Measurements from ENCODE around the gene SSC5D. TPM values are rescaled to one million over a fixed set of nuclear protein-coding genes. Genes with fewer than 3 reads are reported as not detected.

Gene SSC5D
- total and polyA plus RNA-seq, 2 donors (not counting 1 experiment from before 2014, with no cell fraction given), result 3.0 to 19.7 TPM

GRCh38 chr19:55479451-55480230 is 8.6 kb upstream of the SSC5D start:
- no peak for DNase-seq (ENCODE audit: low read depth in 2 of 2)
- no peak for TF ChIP-seq EZH2 (IDR thresholded peaks at IDR 0.05; ENCODE audit: low read length, missing control alignments)
- TF ChIP-seq CTCF (conservative IDR thresholded peaks at IDR 0.05 in 1 of 2, IDR thresholded peaks at IDR 0.05 in 1 of 2; ENCODE audit: low read depth in 1 of 2, low read length in 2 of 2), result no peak
- H2AFZ ChIP-seq (ENCODE audit: low read length), result no peak overlapping the region
- H3K27ac ChIP-seq (ENCODE audit: insufficient read depth, low read length), result no peak overlapping the region
- no peaks in the 10 kb centered on the region for H3K27me3 ChIP-seq (ENCODE audit: control insufficient read depth, insufficient read depth, low read length)
- H3K79me2 ChIP-seq (ENCODE audit: control insufficient read depth, insufficient read depth, low read length), result peaks cover 20% of the 10 kb centered on the region
- H3K9ac ChIP-seq (ENCODE audit: insufficient read depth, low read length), result no peak overlapping the region
- no peak overlapping the region for H3K4me2 ChIP-seq (ENCODE audit: extremely low read depth, insufficient read depth, low read length)
- peaks cover 6% of the 10 kb centered on the region for H3K4me1 ChIP-seq (ENCODE audit: control insufficient read depth, extremely low read depth, insufficient read depth, low read length)
- H3K9me3 ChIP-seq (ENCODE audit: control insufficient read depth, insufficient read depth, low read depth, low read length), result no peaks in the 10 kb centered on the region
- H3K36me3 ChIP-seq (ENCODE audit: control insufficient read depth, insufficient read depth, low read length), result peaks cover 13% of the 10 kb centered on the region
- no peaks in the 10 kb centered on the region for H4K20me1 ChIP-seq (ENCODE audit: control insufficient read depth, extremely low read depth, insufficient read depth, low read length)
- H3K4me3 ChIP-seq (replicated peaks in 1 of 4; ENCODE audit: control extremely low read depth in 1 of 4, insufficient read depth in 1 of 4, low read depth in 3 of 4, low read length in 4 of 4), result no peak overlapping the region

- H3K9ac ChIP-seq (ENCODE audit: insufficient read depth, low read length), result no peak overlapping the region
- H2AFZ ChIP-seq (ENCODE audit: low read length), result no peak overlapping the region
- TF ChIP-seq CTCF (conservative IDR thresholded peaks at IDR 0.05 in 1 of 2, IDR thresholded peaks at IDR 0.05 in 1 of 2; ENCODE audit: low read depth in 1 of 2, low read length in 2 of 2) (no peak), EZH2 (IDR thresholded peaks at IDR 0.05; ENCODE audit: low read length, missing control alignments) (no peak)
These were observed 7.0 kb upstream of the SSC5D start for GRCh38 chr19:55481148-55481793.

GRCh38 chr19:55481794-55482155 is 6.5 kb upstream of the SSC5D start:
- peaks cover 28% of the 10 kb centered on the region for H3K79me2 ChIP-seq (ENCODE audit: control insufficient read depth, insufficient read depth, low read length)
- H3K4me3 ChIP-seq (replicated peaks in 1 of 4; ENCODE audit: control extremely low read depth in 1 of 4, insufficient read depth in 1 of 4, low read depth in 3 of 4, low read length in 4 of 4), result no peak overlapping the region
- no peak overlapping the region for H3K4me2 ChIP-seq (ENCODE audit: extremely low read depth, insufficient read depth, low read length)
- no peak for DNase-seq (ENCODE audit: low read depth in 2 of 2)
- H4K20me1 ChIP-seq (ENCODE audit: control insufficient read depth, extremely low read depth, insufficient read depth, low read length), result no peaks in the 10 kb centered on the region
- H3K27ac ChIP-seq (ENCODE audit: insufficient read depth, low read length), result no peak overlapping the region
- H3K36me3 ChIP-seq (ENCODE audit: control insufficient read depth, insufficient read depth, low read length), result peaks cover 13% of the 10 kb centered on the region
- H3K9ac ChIP-seq (ENCODE audit: insufficient read depth, low read length), result no peak overlapping the region
- peaks cover 16% of the 10 kb centered on the region for H3K4me1 ChIP-seq (ENCODE audit: control insufficient read depth, extremely low read depth, insufficient read depth, low read length)
- no peak overlapping the region for H2AFZ ChIP-seq (ENCODE audit: low read length)
- H3K27me3 ChIP-seq (ENCODE audit: control insufficient read depth, insufficient read depth, low read length), result no peaks in the 10 kb centered on the region
- no peaks in the 10 kb centered on the region for H3K9me3 ChIP-seq (ENCODE audit: control insufficient read depth, insufficient read depth, low read depth, low read length)
- TF ChIP-seq EZH2 (IDR thresholded peaks at IDR 0.05; ENCODE audit: low read length, missing control alignments) (no peak), CTCF (conservative IDR thresholded peaks at IDR 0.05 in 1 of 2, IDR thresholded peaks at IDR 0.05 in 1 of 2; ENCODE audit: low read depth in 1 of 2, low read length in 2 of 2) (no peak)

More at GRCh38 chr19:55481148-55481793, 7.0 kb upstream of the SSC5D start:
- no peak for DNase-seq (ENCODE audit: low read depth in 2 of 2)
- H3K4me2 ChIP-seq (ENCODE audit: extremely low read depth, insufficient read depth, low read length), result no peak overlapping the region
- no peak overlapping the region for H3K27ac ChIP-seq (ENCODE audit: insufficient read depth, low read length)
- no peaks in the 10 kb centered on the region for H3K27me3 ChIP-seq (ENCODE audit: control insufficient read depth, insufficient read depth, low read length)
- no peaks in the 10 kb centered on the region for H4K20me1 ChIP-seq (ENCODE audit: control insufficient read depth, extremely low read depth, insufficient read depth, low read length)
- no peak overlapping the region for H3K4me3 ChIP-seq (replicated peaks in 1 of 4; ENCODE audit: control extremely low read depth in 1 of 4, insufficient read depth in 1 of 4, low read depth in 3 of 4, low read length in 4 of 4)
- H3K36me3 ChIP-seq (ENCODE audit: control insufficient read depth, insufficient read depth, low read length), result peaks cover 13% of the 10 kb centered on the region
- H3K9me3 ChIP-seq (ENCODE audit: control insufficient read depth, insufficient read depth, low read depth, low read length), result no peaks in the 10 kb centered on the region
- H3K4me1 ChIP-seq (ENCODE audit: control insufficient read depth, extremely low read depth, insufficient read depth, low read length), result peaks cover 16% of the 10 kb centered on the region
- peaks cover 28% of the 10 kb centered on the region for H3K79me2 ChIP-seq (ENCODE audit: control insufficient read depth, insufficient read depth, low read length)

All from fibroblast of lung (primary cell).